Ectodermal cell (in vitro differentiated cells): ENCODE data around the gene GRIN2C.
A peak's percentile ranks its signal among the peaks of the same experiment; 100 is the strongest.

Source experiments
- H3K27ac ChIP-seq: 2 replicates; pipeline ENCODE4 v1.7.0; 2013; ENCODE audit warnings: mild to moderate bottlenecking, low read depth, low read length; ENCODE audit not compliant: insufficient read depth, poor library complexity, severe bottlenecking
- H3K27me3 ChIP-seq: 2 replicates; pipeline ENCODE4 v1.7.0; 2013; ENCODE audit warnings: mild to moderate bottlenecking, low read length; ENCODE audit not compliant: insufficient read depth, control insufficient read depth, poor library complexity, severe bottlenecking
- H3K36me3 ChIP-seq: one replicate; pipeline ENCODE4 v1.7.0; 2013; ENCODE audit warnings: low read length; ENCODE audit not compliant: control insufficient read depth, insufficient read depth
- H3K4me1 ChIP-seq: one replicate; pipeline ENCODE4 v1.7.0; 2013; ENCODE audit warnings: low read length; ENCODE audit not compliant: control insufficient read depth, insufficient read depth
- H3K4me3 ChIP-seq: 2 replicates; pipeline ENCODE4 v1.7.0; 2013; ENCODE audit warnings: low read depth, low read length, control low read depth; ENCODE audit not compliant: insufficient read depth
- H3K9me3 ChIP-seq: 2 replicates; pipeline ENCODE4 v1.7.0; 2013; ENCODE audit warnings: mild to moderate bottlenecking, low read length, moderate library complexity; ENCODE audit not compliant: control insufficient read depth
- WGBS, 2 experiments: methylation state at CpG; one replicate each; pipeline ENCODE4 v1.1.7; 2013; ENCODE audit warnings: missing lambda C conversion rate in 2 of 2; 5-methylcytosine and 5-hydroxymethylcytosine counted together

Gene GRIN2C

GRCh38 chr17:74864297-74864865 lies 4.7 kb upstream of the GRIN2C start:
- WGBS, 2 experiments = 92 to 94% methylated on average over 15 of the region's 15 CpGs
- Histone ChIP-seq H3K36me3 (no peaks in the 10 kb centered on the region), H3K4me1 (peaks cover 17% of the 10 kb centered on the region), H3K27ac (no peak overlapping the region), H3K4me3 (no peak overlapping the region), H3K9me3 (no peaks in the 10 kb centered on the region), H3K27me3 (peaks cover 34% of the 10 kb centered on the region)

- WGBS, 2 experiments = 94 to 95% methylated on average over 25 of the region's 25 CpGs
- peaks cover 41% of the 10 kb centered on the region for H3K27me3 ChIP-seq
- H3K36me3 ChIP-seq = no peaks in the 10 kb centered on the region
- no peak overlapping the region for H3K4me3 ChIP-seq
- peaks cover 17% of the 10 kb centered on the region for H3K4me1 ChIP-seq
- H3K9me3 ChIP-seq = no peaks in the 10 kb centered on the region
- H3K27ac ChIP-seq = no peak overlapping the region
Measured at GRCh38 chr17:74863420-74864296, 4.0 kb upstream of the GRIN2C start.

GRCh38 chr17:74862919-74863318 lies 3.2 kb upstream of the GRIN2C start:
- Histone ChIP-seq H3K27ac (no peak overlapping the region), H3K4me3 (no peak overlapping the region), H3K36me3 (no peaks in the 10 kb centered on the region), H3K27me3 (peaks cover 49% of the 10 kb centered on the region), H3K9me3 (no peaks in the 10 kb centered on the region), H3K4me1 (peaks cover 17% of the 10 kb centered on the region)
- 83 to 85% methylated on average over 6 of the region's 6 CpGs for WGBS, 2 experiments

- H3K9me3 ChIP-seq = no peaks in the 10 kb centered on the region
- peaks cover 55% of the 10 kb centered on the region for H3K27me3 ChIP-seq
- no peak overlapping the region for H3K27ac ChIP-seq
- H3K36me3 ChIP-seq = no peaks in the 10 kb centered on the region
- no peak overlapping the region for H3K4me3 ChIP-seq
- peaks cover 17% of the 10 kb centered on the region for H3K4me1 ChIP-seq
- 41 to 43% methylated on average over 25 of the region's 25 CpGs for WGBS, 2 experiments
Measured at GRCh38 chr17:74862108-74862901, 2.6 kb upstream of the GRIN2C start.

GRCh38 chr17:74861662-74862107 lies 2.0 kb upstream of the GRIN2C start:
- no peak overlapping the region for H3K4me3 ChIP-seq
- H3K9me3 ChIP-seq = no peaks in the 10 kb centered on the region
- no peaks in the 10 kb centered on the region for H3K36me3 ChIP-seq
- H3K27me3 ChIP-seq = peaks cover 61% of the 10 kb centered on the region
- H3K27ac ChIP-seq = no peak overlapping the region
- 7% methylated on average over 36 of the region's 36 CpGs for WGBS, 2 experiments
- peaks cover 17% of the 10 kb centered on the region for H3K4me1 ChIP-seq

DNA sequence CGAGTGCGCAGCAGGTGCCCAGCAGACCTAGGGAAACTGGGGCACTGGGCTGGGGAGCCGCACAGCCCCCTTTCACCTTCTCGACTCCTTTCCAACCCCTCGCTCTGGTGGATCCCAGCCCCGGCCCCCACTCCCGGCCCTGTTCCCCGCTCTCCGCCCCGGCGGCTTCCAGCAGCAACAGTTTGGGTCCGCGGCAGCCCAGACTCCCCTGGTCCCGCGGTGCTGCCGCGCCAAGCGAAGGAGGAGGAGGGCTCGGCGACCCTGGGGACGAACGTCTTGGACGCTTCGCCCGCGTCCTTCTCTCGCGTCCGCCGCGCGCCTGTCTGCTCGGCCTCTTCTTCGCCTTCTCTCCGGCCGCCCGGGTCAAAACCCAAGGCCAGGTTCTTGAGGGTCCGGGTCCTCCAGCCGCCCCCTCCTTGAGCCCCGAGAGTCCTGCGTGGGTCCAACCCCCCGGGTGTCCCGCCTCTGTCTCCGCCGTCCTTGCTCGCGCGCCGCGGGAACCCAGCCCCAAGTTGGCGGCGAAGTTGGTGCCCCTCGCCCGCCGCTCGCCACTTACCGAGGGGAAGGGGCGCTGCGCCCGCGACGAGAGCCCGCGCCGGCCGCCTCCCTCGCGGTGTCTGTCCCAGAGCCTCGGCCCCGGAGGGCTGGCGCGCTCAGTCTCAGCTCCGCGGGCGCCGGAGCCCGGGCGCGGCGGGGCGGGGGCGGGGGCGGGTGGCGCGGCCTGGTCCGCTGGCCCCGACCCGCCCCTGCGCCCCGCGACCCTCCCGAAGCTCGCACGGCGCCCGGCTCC lies 1.4 kb upstream of the GRIN2C start:
- Histone ChIP-seq H3K9me3 (no peaks in the 10 kb centered on the region), H3K4me1 (peaks cover 17% of the 10 kb centered on the region), H3K4me3 (peak overlapping the region; percentile 25), H3K27me3 (peaks cover 67% of the 10 kb centered on the region), H3K27ac (no peak overlapping the region), H3K36me3 (no peaks in the 10 kb centered on the region)
- 2% methylated on average over 96 of the region's 96 CpGs for WGBS, 2 experiments

GRCh38 chr17:74860229-74860871 lies 665 bp upstream of the GRIN2C start:
- no peaks in the 10 kb centered on the region for H3K9me3 ChIP-seq
- peaks cover 74% of the 10 kb centered on the region for H3K27me3 ChIP-seq
- no peak overlapping the region for H3K4me3 ChIP-seq
- WGBS, 2 experiments = 10% methylated on average over 44 of the region's 44 CpGs
- no peak overlapping the region for H3K27ac ChIP-seq
- H3K4me1 ChIP-seq = peaks cover 17% of the 10 kb centered on the region
- H3K36me3 ChIP-seq = no peaks in the 10 kb centered on the region

GRCh38 chr17:74858672-74859458 lies 820 bp downstream of the GRIN2C start:
- H3K27me3 ChIP-seq = peaks cover 89% of the 10 kb centered on the region
- 58 to 65% methylated on average over 12 of the region's 12 CpGs for WGBS, 2 experiments
- peaks cover 17% of the 10 kb centered on the region for H3K4me1 ChIP-seq
- H3K27ac ChIP-seq = no peak overlapping the region
- H3K9me3 ChIP-seq = no peaks in the 10 kb centered on the region
- H3K4me3 ChIP-seq = no peak overlapping the region
- no peaks in the 10 kb centered on the region for H3K36me3 ChIP-seq

GRCh38 chr17:74857191-74857590 lies 2.5 kb downstream of the GRIN2C start:
- Histone ChIP-seq H3K27ac (no peak overlapping the region), H3K27me3 (peaks cover 100% of the 10 kb centered on the region), H3K36me3 (no peaks in the 10 kb centered on the region), H3K4me3 (no peak overlapping the region), H3K9me3 (no peaks in the 10 kb centered on the region), H3K4me1 (peaks cover 25% of the 10 kb centered on the region)
- WGBS, 2 experiments = 79 to 88% methylated on average over 4 of the region's 4 CpGs
